ENCODE data around the gene NEIL1.

The NEIL1 gene

DNA sequence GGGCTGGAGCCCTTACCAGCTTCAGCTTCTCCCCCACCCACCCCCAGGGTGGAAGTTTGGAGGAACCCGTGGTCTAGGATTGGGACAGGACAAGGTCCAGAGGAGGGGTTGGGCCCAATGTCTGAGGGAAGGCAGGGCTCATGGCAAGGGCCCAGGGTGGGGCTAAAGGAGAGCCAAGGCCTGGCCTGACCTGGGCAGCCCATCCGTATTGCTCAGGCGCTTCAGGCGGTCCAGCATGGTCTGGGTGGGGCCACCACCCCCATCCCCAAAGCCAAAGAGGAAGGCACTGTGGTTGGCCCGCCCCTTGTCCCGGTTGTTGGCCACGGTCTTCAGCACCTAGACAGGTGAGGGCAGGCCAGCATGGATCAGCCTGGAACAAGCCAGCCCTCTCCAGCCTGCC, 14.0 kb downstream of the NEIL1 start:
- TF ChIP-seq, protein P1, sequence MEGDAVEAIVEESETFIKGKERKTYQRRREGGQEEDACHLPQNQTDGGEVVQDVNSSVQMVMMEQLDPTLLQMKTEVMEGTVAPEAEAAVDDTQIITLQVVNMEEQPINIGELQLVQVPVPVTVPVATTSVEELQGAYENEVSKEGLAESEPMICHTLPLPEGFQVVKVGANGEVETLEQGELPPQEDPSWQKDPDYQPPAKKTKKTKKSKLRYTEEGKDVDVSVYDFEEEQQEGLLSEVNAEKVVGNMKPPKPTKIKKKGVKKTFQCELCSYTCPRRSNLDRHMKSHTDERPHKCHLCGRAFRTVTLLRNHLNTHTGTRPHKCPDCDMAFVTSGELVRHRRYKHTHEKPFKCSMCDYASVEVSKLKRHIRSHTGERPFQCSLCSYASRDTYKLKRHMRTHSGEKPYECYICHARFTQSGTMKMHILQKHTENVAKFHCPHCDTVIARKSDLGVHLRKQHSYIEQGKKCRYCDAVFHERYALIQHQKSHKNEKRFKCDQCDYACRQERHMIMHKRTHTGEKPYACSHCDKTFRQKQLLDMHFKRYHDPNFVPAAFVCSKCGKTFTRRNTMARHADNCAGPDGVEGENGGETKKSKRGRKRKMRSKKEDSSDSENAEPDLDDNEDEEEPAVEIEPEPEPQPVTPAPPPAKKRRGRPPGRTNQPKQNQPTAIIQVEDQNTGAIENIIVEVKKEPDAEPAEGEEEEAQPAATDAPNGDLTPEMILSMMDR (conservative IDR thresholded peaks at IDR 0.05; ENCODE audit: low read length): no peak
- no peak for DNase-seq (ENCODE audit: low read depth)
- H3K4me3 ChIP-seq (ENCODE audit: low read length): no peak overlapping the region

DNA sequence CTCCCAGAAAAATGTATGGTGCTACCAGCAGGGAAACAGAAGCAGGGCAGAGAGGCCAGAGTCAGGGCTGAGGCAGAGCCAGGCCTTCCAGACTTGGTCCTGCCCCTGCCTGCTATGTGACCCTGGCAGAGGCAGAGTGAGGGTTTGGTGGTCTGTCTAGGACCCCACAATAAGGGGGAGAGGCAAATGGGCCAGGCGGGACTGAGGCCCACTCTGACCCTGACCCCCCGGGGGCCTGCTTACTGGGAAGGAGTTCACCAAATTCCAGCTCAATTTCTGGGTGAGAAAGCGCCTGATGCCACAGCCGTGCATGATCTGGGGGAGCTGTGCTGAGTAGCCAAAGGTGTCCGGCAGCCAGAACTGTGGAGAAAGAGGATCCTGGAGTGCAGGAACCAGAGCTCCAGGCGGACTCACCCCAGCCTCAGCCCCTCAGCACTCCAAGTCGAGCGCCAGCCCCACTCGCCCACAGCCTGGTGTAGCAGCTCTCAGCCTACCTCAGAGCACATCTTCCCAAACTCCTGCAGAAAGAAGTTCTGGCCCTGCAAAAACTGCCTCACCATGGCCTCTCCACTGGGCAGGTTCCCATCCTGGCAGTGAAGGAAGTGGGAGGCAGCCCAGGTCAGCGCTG, 14.6 kb downstream of the NEIL1 start:
- no peak overlapping the region for H3K4me3 ChIP-seq (ENCODE audit: low read length)
- TF ChIP-seq, protein P1 (conservative IDR thresholded peaks at IDR 0.05; ENCODE audit: low read length): no peak

DNA sequence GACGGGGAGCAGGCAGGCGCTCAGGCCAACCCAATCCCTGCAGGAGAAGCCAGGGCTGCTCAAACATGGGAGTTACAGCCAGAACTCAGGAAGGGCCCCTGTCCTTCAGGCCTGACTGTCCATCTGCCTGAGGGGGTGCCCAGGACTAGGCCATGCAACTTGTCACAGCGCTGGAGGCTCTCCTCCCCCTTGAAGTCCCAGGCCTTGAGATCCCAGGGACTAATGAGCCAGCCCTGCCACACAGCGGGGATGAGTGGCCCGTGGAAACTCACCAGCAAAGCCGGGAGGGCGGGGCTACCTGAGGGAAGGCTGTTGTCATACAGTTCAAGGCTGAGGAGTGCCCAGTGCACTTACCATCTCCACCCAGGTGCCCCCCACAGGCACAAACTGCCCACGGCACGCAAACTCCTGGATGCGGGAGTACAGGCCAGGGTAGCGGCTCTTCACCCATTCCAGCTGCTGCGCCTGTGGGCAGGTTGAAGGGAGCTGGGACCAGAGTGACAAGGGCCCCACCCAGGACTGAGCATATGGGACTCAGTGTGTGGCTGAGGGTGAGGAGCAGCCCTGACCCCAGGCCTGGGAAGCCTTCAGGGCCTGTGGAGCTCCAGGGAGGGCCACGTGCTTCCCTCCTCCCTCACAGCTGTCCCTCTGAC, 15.3 kb downstream of the NEIL1 start:
- no peak for DNase-seq (ENCODE audit: low read depth)
- TF ChIP-seq, protein P1 (conservative IDR thresholded peaks at IDR 0.05; ENCODE audit: low read length): no peak
- H3K4me3 ChIP-seq (ENCODE audit: low read length): no peak overlapping the region

More for the DNA sequence above, 14.6 kb downstream of the NEIL1 start:
- no peak for DNase-seq (ENCODE audit: low read depth)

DNA sequence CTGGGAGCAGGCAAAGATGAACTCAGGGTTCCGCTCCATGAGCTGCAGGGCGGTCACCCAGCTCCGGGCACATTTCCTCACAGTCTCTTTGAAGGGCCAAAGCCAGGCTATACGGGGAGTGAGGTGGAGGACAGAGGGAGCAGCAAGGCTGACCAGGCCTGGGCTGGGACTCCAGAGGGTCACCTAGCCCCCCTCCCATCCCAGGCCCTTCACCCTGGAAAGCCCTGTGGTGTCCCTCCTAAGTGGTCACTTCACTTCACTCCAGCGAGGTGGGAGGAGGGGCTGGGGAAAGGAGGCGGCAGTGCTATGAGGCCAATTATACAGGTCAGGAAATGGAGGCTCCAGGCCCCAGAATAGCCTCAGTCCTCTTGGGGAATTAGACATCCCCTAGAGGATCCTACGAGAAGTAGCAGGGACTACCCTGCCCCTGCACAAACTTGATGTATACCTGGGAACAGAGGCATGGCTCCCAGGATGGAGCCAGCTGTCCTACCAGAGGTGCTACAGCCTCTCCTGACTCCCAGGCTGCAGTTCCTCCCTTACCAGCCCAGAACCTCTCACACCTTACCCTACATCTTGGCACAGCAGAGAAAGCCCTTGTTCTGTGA, 15.9 kb downstream of the NEIL1 start:
- TF ChIP-seq, protein P1 (conservative IDR thresholded peaks at IDR 0.05; ENCODE audit: low read length): no peak
- no peak overlapping the region for H3K4me3 ChIP-seq (ENCODE audit: low read length)
- DNase-seq (ENCODE audit: low read depth): no peak

DNA sequence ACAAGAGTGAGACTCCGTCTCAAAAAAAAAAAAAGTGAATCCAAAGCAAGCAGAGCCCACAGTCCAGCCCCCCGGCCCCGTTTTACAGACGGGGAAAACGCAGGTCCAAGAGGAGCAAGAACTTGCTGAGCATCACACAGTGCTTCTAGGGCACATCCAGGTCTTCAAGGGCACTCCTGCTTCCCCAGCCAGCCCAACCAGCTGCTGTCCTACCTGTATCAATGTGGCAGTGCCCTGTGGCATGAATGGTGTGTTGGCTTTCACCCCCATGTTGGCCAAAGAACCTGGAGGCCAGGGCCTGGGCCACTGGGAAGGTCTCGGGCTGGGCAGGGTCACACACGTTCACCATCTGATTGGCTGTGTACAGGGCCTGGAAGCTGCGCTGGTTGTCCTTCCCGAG, 16.9 kb downstream of the NEIL1 start:
- no peak overlapping the region for H3K4me3 ChIP-seq (ENCODE audit: low read length)
- no peak for DNase-seq (ENCODE audit: low read depth)
- TF ChIP-seq, protein P1 (conservative IDR thresholded peaks at IDR 0.05; ENCODE audit: low read length): no peak

DNA sequence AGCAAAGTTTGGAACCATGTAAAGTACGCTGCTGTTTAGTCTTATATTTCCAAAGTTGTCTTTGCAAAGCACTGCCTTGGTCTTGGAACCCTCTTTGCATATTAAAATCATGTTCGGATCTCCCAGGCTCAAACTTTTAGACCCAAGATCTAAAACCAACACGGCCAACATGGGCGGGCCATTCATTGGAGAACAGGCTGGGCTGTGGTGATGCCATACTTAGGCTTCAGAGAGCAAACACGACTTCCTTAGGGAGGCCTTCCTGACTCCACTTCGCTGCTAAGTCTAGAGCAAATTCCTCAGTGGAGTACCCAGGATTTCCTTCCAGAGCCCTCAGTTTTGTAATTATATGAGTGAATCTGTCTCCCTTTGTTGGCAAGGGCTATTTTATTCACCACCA, 18.0 kb downstream of the NEIL1 start:
- H3K4me3 ChIP-seq (ENCODE audit: low read length): no peak overlapping the region
- no peak for DNase-seq (ENCODE audit: low read depth)
- TF ChIP-seq, protein P1 (conservative IDR thresholded peaks at IDR 0.05; ENCODE audit: low read length): no peak

DNA sequence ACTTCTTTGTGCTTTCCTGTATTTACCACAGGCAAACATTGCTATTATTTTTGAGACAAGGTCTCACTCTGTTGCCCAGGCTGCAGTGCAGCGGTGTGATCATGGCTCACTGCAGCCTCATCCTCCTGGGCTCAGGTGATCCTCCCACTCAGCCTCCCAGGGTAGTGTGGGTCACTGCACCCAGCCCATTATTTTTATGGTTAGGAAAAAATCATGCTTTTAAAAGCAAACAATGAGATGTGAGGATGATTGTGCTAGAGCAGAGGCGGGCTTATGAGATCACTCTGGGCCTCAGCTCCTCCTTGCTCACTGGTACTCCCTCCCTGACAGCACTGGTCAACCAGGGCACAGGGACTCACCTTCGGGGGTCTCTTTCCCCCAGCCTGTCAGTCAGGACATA, 19.3 kb downstream of the NEIL1 start:
- no peak overlapping the region for H3K4me3 ChIP-seq (ENCODE audit: low read length)
- DNase-seq (ENCODE audit: low read depth): no peak
- TF ChIP-seq, protein P1 (conservative IDR thresholded peaks at IDR 0.05; ENCODE audit: low read length): no peak

All from AG10803 (cell line).